ENCODE results near the gene TIMM13. TPM values are rescaled to one million over a fixed set of nuclear protein-coding genes. Genes with fewer than 3 reads are reported as not detected.

The TIMM13 gene
- total and polyA plus RNA-seq, 10 of the 15 experiments (the other 5 are each of a cell fraction or from before 2014, with no cell fraction given): 9.9 to 205 (median 63.6) TPM

GRCh38 chr19:2381148-2381820, 46.1 kb downstream of the TIMM13 start:
- Histone ChIP-seq H2AFZ (ENCODE audit: control insufficient read depth, low read depth, low read length) (no peak overlapping the region), H3K4me3 (no peak overlapping the region), H3K79me2 (ENCODE audit: control insufficient read depth, insufficient read depth, low read length) (no peaks in the 10 kb centered on the region), H3K4me1 (ENCODE audit: control insufficient read depth, insufficient read depth, low read length) (peaks cover 4% of the 10 kb centered on the region; the same call in 1 of the 2 replicates), H3K27ac (ENCODE audit: control insufficient read depth, insufficient read depth) (no peak overlapping the region), H3K4me2 (ENCODE audit: control insufficient read depth, insufficient read depth) (no peak overlapping the region), H3K36me3 (ENCODE audit: control insufficient read depth in 2 of 2, insufficient read depth in 2 of 2, low read length in 1 of 2) (no peaks in the 10 kb centered on the region), H4K20me1 (ENCODE audit: control insufficient read depth, insufficient read depth) (no peaks in the 10 kb centered on the region), H3K9me3 (replicated peaks; ENCODE audit: control insufficient read depth, insufficient read depth, low read length) (peaks cover 4% of the 10 kb centered on the region; the same call in 2 of the 3 replicates), H3K9ac (ENCODE audit: control insufficient read depth, insufficient read depth, low read length) (no peak overlapping the region), H3K27me3 (replicated peaks in 1 of 2; ENCODE audit: control insufficient read depth in 2 of 2, insufficient read depth in 2 of 2, low read length in 1 of 2) (no peaks in the 10 kb centered on the region)
- TF ChIP-seq ZBED1 (IDR thresholded peaks at IDR 0.05; ENCODE audit: borderline replicate concordance): no peak
- no peak for TF ChIP-seq PAX5 (IDR thresholded peaks at IDR 0.05; ENCODE audit: borderline replicate concordance, low read depth, low read length)
- no peak for TF ChIP-seq MXI1 (IDR thresholded peaks at IDR 0.05; ENCODE audit: low read depth, low read length)
- no peak for TF ChIP-seq ZNF217 (IDR thresholded peaks at IDR 0.05)
- no peak for TF ChIP-seq HDGF (IDR thresholded peaks at IDR 0.05)
- no peak for TF ChIP-seq ZNF622 (IDR thresholded peaks at IDR 0.05)
- TF ChIP-seq TCF7 (IDR thresholded peaks at IDR 0.05; ENCODE audit: borderline replicate concordance): no peak
- TF ChIP-seq USF1 (IDR thresholded peaks at IDR 0.05; ENCODE audit: borderline replicate concordance, extremely low read length, insufficient read depth, low read depth, low read length): no peak
- TF ChIP-seq, protein P1, sequence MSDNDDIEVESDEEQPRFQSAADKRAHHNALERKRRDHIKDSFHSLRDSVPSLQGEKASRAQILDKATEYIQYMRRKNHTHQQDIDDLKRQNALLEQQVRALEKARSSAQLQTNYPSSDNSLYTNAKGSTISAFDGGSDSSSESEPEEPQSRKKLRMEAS (IDR thresholded peaks at IDR 0.05; ENCODE audit: low read depth, low read length): no peak
- no peak for TF ChIP-seq RUNX3 (IDR thresholded peaks at IDR 0.05; ENCODE audit: low read length)
- TF ChIP-seq BHLHE40 (IDR thresholded peaks at IDR 0.05; ENCODE audit: borderline replicate concordance in 1 of 2, low read depth in 2 of 2, low read length in 1 of 2): no peak
- no peak for TF ChIP-seq ZNF687 (IDR thresholded peaks at IDR 0.05)
- no peak for TF ChIP-seq WRNIP1 (IDR thresholded peaks at IDR 0.05; ENCODE audit: borderline replicate concordance, low read depth, low read length)
- no peak for TF ChIP-seq SKIL (IDR thresholded peaks at IDR 0.05; ENCODE audit: low read depth, poor library complexity, severe bottlenecking)
- no peak for TF ChIP-seq CHD4 (IDR thresholded peaks at IDR 0.05)
- no peak for TF ChIP-seq ASH2L (IDR thresholded peaks at IDR 0.05; ENCODE audit: borderline replicate concordance, low read depth)
- intact Hi-C loops (cut with micrococcal nuclease; ENCODE audit: unreplicated experiment) (no loop called here), in situ Hi-C loops (cut with MboI) (no loop called here)
- BruUV-seq (replicated peaks): no TSS peak
- CTCF ChIA-PET: interaction anchor here (1.7 kb wide), 1 partner anchor 12 kb away, joined by 5 read pairs; no protein-coding TSS in a partner anchor
- FAIRE-seq (no peak), ATAC-seq (no peak), DNase-seq (ENCODE audit: low read depth, low spot score) (no peak)
- SMC1A ChIA-PET (ENCODE audit: uncharacterized antibody, unreplicated experiment): no interaction called here
- POLR2A ChIA-PET: no interaction called here
- RAD21 ChIA-PET (ENCODE audit: unreplicated experiment): no interaction called here
- WGBS (ENCODE audit: insufficient coverage, insufficient replicate concordance, low lambda C conversion rate, missing lambda C conversion rate): 62% methylated on average over 13 of the region's 18 CpGs
